Natural killer cell treated with Interleukin-12 subunit alpha and Interleukin-12 subunit beta and Interleukin-15 and Interleukin-18, amount 100 ng/mL, for 72 hours (primary cell): ENCODE data around the gene TBC1D10B. TPM values are rescaled to one million over a fixed set of nuclear protein-coding genes. Genes with fewer than 3 reads are reported as not detected.

Experiments used
- ATAC-seq, 2 donors: fragments of 150-1000 bp; cut with Tn5 transposase in 1 of 2; sonication (Bioruptor Pico), chemical (Tn5 transposase) in 1 of 2; 2 replicates each; pipeline ENCODE4 v1.10.0; 2021
- DNase-seq: peaks from one replicate; pipeline ENCODE4 v3.0.0; 2022; ENCODE audit warnings: low spot score
- H3K27ac Mint-ChIP-seq, 2 donors: 1 replicate in 1 of 2; 2 replicates in 1 of 2; pipeline ENCODE4 v1.8.0; 2022; ENCODE audit warnings: mixed read lengths in 2 of 2, mild to moderate bottlenecking in 1 of 2, moderate library complexity in 1 of 2
- H3K27me3 Mint-ChIP-seq, 2 donors: 1 replicate in 1 of 2; 2 replicates in 1 of 2; pipeline ENCODE4 v1.8.0; 2022; ENCODE audit warnings: mixed read lengths in 2 of 2
- H3K36me3 Mint-ChIP-seq: one replicate; pipeline ENCODE4 v1.8.0; 2022; ENCODE audit warnings: mixed read lengths
- H3K4me1 Mint-ChIP-seq, 2 donors: 1 replicate in 1 of 2; 2 replicates in 1 of 2; pipeline ENCODE4 v1.8.0; 2022; ENCODE audit warnings: low read depth in 2 of 2, mixed read lengths in 2 of 2, mild to moderate bottlenecking in 1 of 2
- H3K4me3 Mint-ChIP-seq: one replicate; pipeline ENCODE4 v1.8.0; 2022; ENCODE audit warnings: mixed read lengths
- H3K9me3 Mint-ChIP-seq: 2 replicates; pipeline ENCODE4 v1.8.0; 2022; ENCODE audit warnings: mixed read lengths
- total RNA-seq, 2 donors: library from RNA; stranded (reverse); gene quantifications; one replicate each; pipeline ENCODE4 v1.2.3, GENCODE V29; 2022

The TBC1D10B gene, protein sequence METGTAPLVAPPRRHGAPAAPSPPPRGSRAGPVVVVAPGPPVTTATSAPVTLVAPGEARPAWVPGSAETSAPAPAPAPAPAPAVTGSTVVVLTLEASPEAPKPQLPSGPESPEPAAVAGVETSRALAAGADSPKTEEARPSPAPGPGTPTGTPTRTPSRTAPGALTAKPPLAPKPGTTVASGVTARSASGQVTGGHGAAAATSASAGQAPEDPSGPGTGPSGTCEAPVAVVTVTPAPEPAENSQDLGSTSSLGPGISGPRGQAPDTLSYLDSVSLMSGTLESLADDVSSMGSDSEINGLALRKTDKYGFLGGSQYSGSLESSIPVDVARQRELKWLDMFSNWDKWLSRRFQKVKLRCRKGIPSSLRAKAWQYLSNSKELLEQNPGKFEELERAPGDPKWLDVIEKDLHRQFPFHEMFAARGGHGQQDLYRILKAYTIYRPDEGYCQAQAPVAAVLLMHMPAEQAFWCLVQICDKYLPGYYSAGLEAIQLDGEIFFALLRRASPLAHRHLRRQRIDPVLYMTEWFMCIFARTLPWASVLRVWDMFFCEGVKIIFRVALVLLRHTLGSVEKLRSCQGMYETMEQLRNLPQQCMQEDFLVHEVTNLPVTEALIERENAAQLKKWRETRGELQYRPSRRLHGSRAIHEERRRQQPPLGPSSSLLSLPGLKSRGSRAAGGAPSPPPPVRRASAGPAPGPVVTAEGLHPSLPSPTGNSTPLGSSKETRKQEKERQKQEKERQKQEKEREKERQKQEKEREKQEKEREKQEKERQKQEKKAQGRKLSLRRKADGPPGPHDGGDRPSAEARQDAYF
- 10 to 100 TPM; 64.0 to 99.1 TPM for total RNA-seq

DNA sequence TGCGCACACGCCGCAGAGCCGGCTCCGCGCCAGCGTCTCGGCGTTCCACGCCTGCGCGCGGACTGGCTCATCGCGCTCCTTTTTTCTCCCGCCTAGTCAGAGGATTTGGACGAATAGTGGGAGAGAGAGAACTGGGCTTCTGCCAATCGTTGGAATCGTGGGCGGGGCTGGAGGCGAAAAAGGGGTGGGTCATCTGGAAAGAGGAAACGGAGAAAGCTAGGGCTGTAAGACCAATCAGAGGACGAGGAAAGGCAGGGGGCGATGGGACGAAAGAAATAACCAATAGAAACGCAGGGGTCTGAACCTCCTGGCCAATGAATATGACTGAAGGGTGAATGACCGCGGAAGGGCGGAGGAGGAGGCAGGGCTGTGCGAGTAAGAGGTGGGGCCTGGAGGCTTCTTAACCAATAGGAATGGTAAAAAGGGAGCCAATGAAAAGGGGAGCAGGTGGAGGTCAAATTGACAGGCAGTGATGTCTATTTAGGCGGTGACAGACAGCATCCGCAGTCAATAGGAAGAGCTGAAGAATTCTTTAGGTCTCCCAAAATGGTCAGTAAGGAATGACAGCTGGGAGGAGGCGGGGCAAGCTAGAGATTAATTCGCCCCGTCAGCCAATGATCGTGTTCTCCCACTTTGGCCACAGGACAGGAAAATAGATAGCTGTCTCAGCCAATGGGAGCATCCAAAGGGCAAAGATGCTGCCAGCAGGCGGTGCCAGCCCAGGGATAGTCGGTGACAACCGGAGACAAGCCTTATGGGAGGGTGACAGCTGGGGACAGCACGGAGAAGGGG is at the start of gene TBC1D10B:
Gene TBC1D10B (minus strand): TSS at position 39 of the 792 bp plus-strand sequence. CDS start 311 bp downstream, outside the sequence.
- Mint-ChIP-seq H3K4me3 (peak within 1 kb of the TSS; percentile 90), H3K27me3 (no peaks in the 10 kb centered on the region), H3K27ac (peak within 1 kb of the TSS; percentile 91 to 99), H3K9me3 (no peaks in the 10 kb centered on the region), H3K36me3 (no peaks in the 10 kb centered on the region), H3K4me1 (peaks cover 43 to 44% of the 10 kb centered on the region in 2 donors)
- DNase-seq (peak; percentile 99), ATAC-seq (peak; percentile 91 to 92)

DNA sequence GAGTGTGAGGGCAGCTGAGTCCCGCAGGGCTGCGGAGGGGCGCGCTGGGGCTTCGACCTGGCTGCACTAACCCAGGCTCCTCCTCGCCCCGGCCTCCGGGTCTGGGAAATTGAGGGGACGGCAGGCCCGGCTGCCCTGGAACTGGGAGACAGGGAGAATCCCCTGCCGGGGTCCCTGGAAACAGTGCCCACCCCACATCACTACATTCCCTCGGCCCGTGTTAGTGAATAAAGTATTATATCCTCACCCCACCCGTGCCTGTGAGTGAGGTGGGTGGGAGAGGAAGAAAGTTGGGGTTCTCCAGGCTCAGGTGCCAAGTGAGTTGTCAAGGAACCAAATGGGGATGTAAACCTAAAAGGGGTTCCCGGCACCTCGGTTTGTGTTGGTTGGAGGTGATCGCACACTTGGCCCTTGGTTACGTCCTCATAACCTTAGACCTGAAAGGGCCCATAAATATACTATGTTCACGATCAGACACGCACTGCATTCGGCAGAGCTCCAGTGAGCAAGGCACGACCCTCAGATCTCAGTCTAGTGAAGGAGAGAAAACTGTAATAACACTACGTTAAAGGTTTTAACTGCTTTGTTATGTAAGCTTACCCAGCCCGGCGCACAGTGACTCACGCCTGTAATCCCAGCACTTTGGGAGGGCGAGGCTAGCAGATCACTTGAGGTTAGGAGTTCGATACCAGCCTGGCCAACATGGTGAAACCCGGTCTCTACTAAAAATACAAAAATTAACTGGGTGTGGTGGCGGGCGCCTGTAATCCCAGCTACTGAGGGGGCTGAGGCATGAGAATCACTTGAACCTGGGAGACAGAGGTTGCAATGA is 48.3 kb upstream of the TBC1D10B start:
- Mint-ChIP-seq H3K27me3 (no peaks in the 10 kb centered on the region), H3K27ac (no peak overlapping the region), H3K36me3 (peaks cover 9% of the 10 kb centered on the region)

DNA sequence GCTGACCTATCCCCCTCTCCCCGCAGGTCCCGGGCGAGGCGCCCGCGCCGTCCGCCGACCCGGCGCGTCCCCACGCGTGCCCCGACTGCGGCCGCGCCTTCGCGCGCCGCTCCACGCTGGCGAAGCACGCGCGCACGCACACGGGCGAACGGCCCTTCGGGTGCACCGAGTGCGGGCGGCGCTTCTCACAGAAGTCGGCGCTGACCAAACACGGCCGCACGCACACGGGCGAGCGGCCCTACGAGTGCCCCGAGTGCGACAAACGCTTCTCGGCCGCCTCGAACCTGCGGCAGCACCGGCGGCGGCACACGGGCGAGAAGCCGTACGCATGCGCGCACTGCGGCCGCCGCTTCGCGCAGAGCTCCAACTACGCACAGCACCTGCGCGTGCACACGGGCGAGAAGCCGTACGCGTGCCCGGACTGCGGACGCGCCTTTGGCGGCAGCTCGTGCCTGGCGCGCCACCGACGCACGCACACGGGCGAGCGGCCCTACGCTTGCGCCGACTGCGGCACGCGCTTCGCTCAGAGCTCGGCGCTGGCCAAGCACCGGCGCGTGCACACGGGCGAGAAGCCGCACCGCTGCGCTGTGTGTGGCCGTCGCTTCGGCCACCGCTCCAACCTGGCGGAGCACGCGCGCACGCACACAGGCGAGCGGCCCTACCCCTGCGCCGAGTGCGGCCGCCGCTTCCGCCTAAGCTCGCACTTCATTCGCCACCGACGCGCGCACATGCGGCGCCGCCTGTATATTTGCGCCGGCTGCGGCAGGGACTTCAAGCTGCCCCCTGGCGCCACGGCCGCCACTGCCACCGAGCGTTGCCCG is 47.4 kb upstream of the TBC1D10B start:
- Mint-ChIP-seq H3K9me3 (no peaks in the 10 kb centered on the region), H3K36me3 (peaks cover 9% of the 10 kb centered on the region), H3K27ac (no peak overlapping the region), H3K27me3 (no peaks in the 10 kb centered on the region), H3K4me3 (peak overlapping the region; percentile 44), H3K4me1 (peaks cover 15% of the 10 kb centered on the region in 2 donors)
- ATAC-seq, result peak; percentile 94 to 96
- peak; percentile 91 for DNase-seq

More for the DNA sequence above, 48.3 kb upstream of the TBC1D10B start:
- ATAC-seq (no peak), DNase-seq (no peak)
- H3K4me3 Mint-ChIP-seq, result peak overlapping the region; percentile 44
- no peaks in the 10 kb centered on the region for H3K9me3 Mint-ChIP-seq
- H3K4me1 Mint-ChIP-seq, result peaks cover 14 to 15% of the 10 kb centered on the region in 2 donors

DNA sequence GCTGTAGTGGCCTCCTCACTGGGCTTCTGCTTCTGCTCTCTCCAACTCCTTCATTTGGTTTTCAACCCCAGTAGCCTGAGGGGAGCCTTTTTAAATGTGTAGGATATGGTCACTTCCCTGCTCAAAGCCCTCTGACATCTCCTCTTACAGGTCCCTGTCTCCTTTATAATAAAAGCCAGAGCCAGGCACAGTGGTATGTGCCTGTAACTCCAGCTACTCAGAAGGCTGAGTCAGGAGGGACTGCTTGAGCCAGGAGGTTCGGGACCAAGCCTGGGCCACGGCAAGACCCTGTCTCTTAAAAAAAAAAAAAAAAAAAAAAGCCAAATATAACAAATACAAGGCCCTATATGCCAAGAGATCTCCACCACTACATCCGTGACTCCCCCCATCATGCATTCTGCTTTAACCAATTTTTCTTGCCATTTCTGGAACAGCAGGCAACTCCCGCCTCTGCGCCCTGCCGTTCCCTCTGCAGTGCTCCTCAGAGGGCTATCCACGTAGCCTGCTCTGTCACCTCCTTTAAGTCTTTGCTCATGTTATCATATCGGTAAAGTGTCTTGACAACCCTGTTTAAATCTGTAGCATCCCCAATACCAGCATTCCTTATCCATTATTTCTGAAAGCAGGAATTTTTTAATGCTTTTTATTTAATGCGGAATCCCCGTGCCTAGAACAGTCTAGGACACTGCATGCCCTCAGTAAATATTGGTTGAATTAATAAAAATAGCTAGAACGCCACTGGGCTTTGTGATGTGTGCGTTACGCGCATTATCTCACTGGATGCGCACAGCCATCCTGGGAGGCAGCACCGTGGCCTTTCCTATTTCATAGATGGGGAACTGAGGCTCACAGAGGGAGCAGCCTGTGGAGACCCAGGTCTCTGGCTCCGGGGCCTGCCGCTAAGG is 46.6 kb upstream of the TBC1D10B start:
- peaks cover 13% of the 10 kb centered on the region for H3K36me3 Mint-ChIP-seq
- H3K4me3 Mint-ChIP-seq, result peak overlapping the region; percentile 51
- DNase-seq (no peak), ATAC-seq (no peak)
- no peaks in the 10 kb centered on the region for H3K9me3 Mint-ChIP-seq
- no peaks in the 10 kb centered on the region for H3K27me3 Mint-ChIP-seq
- peak overlapping the region in 1 of 2 donors; percentile 29 for H3K27ac Mint-ChIP-seq
- H3K4me1 Mint-ChIP-seq, result peaks cover 15 to 18% of the 10 kb centered on the region in 2 donors

DNA sequence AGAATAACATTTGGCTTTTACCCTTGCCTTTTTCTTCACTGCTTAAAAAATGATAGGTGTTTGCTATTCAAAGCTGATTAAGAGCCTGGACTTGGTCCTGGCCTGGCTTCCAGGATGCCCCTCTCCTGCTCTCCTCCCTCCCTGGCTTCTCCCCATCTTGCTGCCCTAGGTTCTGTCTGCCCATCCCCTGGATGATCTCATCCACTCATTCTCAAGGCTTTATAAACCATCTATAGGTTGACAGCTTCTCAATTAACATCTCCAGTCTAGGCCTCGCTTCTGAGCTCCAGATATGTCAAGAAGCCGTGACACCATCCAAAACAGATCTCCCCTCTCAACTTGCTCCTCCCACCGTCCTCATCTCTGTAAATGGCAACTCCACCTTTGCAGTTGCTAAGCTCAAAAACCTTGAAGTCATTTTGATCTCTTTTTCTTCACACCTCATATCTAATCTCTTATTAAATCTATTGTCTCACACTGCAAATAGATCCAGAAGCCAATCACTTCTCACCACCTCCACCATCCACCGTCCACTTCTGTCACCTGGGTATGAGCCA is 45.8 kb upstream of the TBC1D10B start:
- DNase-seq, result no peak
- ATAC-seq, result no peak
- Mint-ChIP-seq H3K9me3 (no peaks in the 10 kb centered on the region), H3K27me3 (no peaks in the 10 kb centered on the region), H3K27ac (peak overlapping the region in 1 of 2 donors; percentile 17), H3K4me3 (no peak overlapping the region), H3K4me1 (peaks cover 15 to 18% of the 10 kb centered on the region in 2 donors), H3K36me3 (peaks cover 11% of the 10 kb centered on the region)

DNA sequence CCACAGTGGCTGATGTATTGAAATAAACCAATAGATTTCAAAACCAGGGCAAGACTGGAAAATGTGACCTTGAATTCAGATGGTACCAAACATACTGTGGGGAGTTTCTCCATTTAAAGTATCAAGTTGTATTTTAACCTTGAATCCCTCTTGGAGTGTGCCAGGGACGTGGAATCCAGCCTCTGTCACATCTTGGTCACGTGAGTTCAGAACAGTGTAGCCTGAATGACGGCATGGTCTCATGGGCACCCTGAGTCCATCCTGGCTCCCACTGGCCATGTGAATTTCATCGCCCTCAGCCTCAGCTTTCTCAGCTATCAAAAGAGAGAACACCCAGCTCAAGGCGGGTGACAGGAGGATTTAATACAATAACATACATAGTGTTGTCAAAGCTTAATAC is 43.9 kb upstream of the TBC1D10B start:
- no peak for ATAC-seq
- H3K4me3 Mint-ChIP-seq, result no peak overlapping the region
- peaks cover 18 to 22% of the 10 kb centered on the region in 2 donors for H3K4me1 Mint-ChIP-seq
- H3K9me3 Mint-ChIP-seq, result no peaks in the 10 kb centered on the region
- H3K27ac Mint-ChIP-seq, result no peak overlapping the region
- no peaks in the 10 kb centered on the region for H3K27me3 Mint-ChIP-seq
- no peak for DNase-seq
- peaks cover 5% of the 10 kb centered on the region for H3K36me3 Mint-ChIP-seq

DNA sequence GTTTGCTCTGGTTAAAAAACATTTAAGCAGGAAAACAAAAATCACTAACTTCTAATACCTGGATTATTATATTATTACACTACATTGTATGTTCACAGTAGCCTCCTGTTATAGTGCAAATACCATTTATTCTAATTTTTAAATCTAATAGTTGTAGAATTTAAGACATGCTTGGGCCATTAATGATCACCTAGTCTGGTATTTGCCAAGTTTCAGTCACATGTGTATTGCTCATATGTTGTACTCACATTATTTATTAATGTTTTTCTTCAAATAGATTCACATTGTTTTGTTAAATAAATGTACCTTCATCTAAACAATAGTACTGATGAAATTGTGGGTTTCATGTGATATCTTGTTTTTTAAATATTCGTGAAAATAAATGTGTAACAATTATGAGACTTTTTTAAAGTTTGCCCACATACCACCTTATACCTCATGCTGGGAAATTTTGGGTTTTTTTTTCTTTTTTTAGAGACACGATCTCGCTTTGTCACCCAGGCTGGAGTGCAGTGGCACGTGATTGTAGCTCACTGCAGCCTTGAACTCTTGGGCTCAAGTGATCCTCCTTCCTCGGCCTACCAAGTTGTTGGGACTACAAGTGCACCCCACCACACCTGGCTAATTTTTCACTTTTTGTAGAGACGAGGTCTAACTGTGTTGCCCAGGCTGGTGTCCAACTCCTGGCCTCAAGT is 43.0 kb upstream of the TBC1D10B start:
- ATAC-seq, result no peak
- peaks cover 5% of the 10 kb centered on the region for H3K36me3 Mint-ChIP-seq
- no peaks in the 10 kb centered on the region for H3K27me3 Mint-ChIP-seq
- no peak overlapping the region for H3K27ac Mint-ChIP-seq
- no peak for DNase-seq
- H3K9me3 Mint-ChIP-seq, result no peaks in the 10 kb centered on the region
- H3K4me3 Mint-ChIP-seq, result no peak overlapping the region
- peaks cover 25 to 28% of the 10 kb centered on the region in 2 donors for H3K4me1 Mint-ChIP-seq

DNA sequence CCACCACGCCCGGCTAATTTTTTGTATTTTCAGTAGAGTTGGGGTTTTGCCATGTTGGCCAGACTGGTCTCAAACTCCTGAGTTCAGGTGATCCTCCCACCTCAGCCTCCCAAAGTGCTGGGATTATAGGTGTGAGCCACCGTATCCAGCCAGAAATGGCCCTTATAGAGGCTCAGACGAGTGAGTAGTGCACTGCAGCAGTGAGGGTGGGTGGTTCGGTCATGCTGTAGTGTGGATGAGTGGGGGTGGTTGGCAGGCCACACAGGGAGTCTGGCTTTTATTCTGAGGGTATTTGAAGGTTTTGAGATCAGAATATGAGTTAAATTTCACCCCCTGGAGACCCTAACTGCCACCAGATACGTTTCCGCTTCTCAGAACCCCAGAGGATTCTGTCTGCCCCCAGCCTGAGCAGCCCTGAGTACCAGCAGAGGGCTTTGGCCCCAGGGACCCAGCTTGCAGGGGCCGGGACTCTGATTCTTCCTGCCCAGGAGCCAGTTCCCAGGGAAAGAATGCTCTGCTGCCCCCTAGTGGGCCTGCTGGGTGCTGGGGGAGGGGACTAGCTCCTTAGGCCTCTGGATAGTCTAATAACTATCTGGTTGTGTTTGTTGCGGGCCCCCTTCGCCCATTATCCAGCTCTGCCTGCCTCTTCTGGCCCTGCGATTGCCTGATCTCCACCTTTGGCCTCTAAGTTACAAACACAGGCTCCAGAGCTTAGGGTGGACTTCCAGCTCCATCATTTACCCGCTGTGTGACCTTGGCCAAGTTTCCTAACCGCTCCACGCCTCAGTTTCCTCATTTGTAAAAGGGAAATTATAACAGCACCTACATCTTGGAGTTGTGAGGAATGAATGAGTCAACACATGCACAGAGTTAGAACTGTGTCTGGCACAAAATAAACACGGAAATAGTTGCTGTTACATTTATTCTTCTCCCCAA is 39.1 kb upstream of the TBC1D10B start:
- ATAC-seq, result peak; percentile 64 to 69
- DNase-seq, result peak; percentile 93
- Mint-ChIP-seq H3K36me3 (peaks cover 5% of the 10 kb centered on the region), H3K4me3 (no peak overlapping the region), H3K9me3 (no peaks in the 10 kb centered on the region), H3K4me1 (peaks cover 18 to 23% of the 10 kb centered on the region in 2 donors), H3K27ac (no peak overlapping the region), H3K27me3 (no peaks in the 10 kb centered on the region)

DNA sequence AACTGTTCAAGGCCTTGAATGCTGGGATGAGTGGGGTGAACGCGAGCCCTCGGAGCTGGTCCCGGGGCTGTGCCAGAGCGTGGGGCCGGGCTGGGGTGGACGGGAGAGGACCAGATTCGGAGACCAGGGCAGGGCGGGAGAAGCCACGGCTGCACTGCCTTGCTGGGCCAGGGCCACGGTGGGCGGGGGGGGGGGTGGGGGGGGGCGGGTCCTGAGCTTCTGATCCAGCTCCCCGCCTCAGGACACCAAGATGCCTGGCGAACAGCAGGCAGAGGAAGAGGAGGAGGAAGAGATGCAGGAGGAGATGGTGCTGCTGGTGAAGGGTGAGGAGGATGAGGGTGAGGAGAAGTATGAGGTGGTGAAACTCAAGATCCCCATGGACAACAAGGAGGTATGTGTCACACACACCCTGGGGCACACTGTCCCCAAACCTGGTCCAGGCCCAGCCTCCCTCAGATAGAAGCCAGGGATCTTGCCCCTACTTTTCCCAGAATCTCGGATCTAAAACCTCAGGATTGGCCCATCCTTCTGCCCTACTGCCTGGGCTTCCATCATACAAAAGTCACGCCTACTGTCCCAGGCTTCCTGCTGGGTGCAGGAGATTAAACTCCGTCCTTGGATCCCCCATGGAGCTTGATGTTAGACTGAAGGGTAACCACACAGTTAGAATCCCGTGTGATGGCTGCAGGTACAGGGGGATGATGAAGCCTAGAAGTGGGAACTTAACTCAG is 37.7 kb upstream of the TBC1D10B start:
- no peak for DNase-seq
- no peaks in the 10 kb centered on the region for H3K9me3 Mint-ChIP-seq

More for the DNA sequence above, 37.7 kb upstream of the TBC1D10B start:
- H3K36me3 Mint-ChIP-seq, result peaks cover 5% of the 10 kb centered on the region
- H3K27ac Mint-ChIP-seq, result peak overlapping the region in 1 of 2 donors; percentile 35
- H3K4me3 Mint-ChIP-seq, result peak overlapping the region; percentile 97
- H3K27me3 Mint-ChIP-seq, result peaks cover 0 to 4% of the 10 kb centered on the region in 2 donors
- peaks cover 18 to 20% of the 10 kb centered on the region in 2 donors for H3K4me1 Mint-ChIP-seq
- ATAC-seq, result no peak
